ENCODE data around the gene TOM1L1.

The TOM1L1 gene

GRCh38 chr17:54992797-54993639 lies 92.4 kb downstream of the TOM1L1 start:
- no peak for DNase-seq (ENCODE audit: low read depth)

GRCh38 chr17:54996441-54996840 lies 95.8 kb downstream of the TOM1L1 start:
- no peak for DNase-seq (ENCODE audit: low read depth)

DNA sequence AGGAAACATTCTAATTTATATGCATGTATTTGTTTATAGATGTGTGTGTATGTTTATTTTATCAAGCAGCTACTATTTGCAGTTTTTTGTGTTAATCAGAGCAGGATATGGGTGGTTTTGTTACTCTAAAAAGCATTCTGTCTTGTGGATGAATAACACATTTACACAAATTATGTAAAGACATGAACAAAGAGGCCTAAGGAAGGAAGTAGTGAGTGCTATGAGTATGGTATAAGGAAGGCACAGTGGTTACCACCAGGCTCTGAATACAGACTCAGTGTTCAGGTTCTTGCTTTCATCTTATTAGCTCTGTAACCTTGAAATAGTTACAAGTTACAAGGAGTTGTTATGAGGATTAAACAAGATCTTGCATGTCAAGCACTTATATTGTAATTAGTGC lies 101.8 kb downstream of the TOM1L1 start:
- DNase-seq (ENCODE audit: low read depth): no peak

DNA sequence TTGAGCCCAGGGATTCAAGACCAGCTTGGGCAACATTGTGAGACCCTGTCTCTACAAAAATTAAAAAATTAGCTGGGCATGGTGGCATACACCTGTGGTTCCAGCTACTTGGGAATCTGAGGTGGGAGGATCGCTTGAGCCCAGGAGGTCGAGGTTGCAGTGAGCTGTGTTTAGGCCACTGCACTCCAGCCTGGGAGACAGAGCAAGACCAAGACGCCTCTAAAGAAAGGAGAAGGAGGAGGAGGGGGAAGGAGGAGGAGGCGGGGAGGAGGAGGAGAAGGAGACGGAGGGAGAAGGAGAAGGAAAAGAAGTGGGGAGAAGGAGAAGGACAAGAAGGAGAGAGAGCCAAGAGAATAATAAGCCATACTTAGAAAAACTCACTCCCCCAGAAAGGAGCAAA lies 103.8 kb downstream of the TOM1L1 start:
- no peak for DNase-seq (ENCODE audit: low read depth)

GRCh38 chr17:55005520-55005919 lies 104.9 kb downstream of the TOM1L1 start:
- no peak for DNase-seq (ENCODE audit: low read depth)

All from activated T-cell treated with anti-CD3 and anti-CD28 coated beads for 24 hours (primary cell).